HEK293 (cell line): ENCODE data around the gene ABTB2.

Source experiments
- CTCF ChIA-PET: fragments of 350-600 bp; formaldehyde crosslinking; extraction: SDS; loops from one replicate; lab custom pipeline; 2021; ENCODE audit warnings: antibody characterized with exemption; lab: Yijun Ruan, JAX
- POLR2A ChIA-PET: fragments of 300-600 bp; formaldehyde crosslinking; extraction: SDS; loops from one replicate; lab custom pipeline; 2020; ENCODE audit warnings: antibody characterized with exemption, inconsistent platforms; lab: Yijun Ruan, JAX
- H3K27ac ChIP-seq: fragments of 200-500 bp; sonication (Bioruptor generic); 2 replicates; pipeline ENCODE4 v1.5.1; 2014; ENCODE audit warnings: low read depth, low read length, control low read depth, inconsistent platforms; ENCODE audit errors: extremely low read depth
- H3K36me3 ChIP-seq, 2 experiments: fragments of 200-500 bp in 1 of 2; sonication (Bioruptor generic) in 1 of 2; 1 replicate in 1 of 2; 2 replicates in 1 of 2; pipeline ENCODE4 v1.5.1; 2014 to 2017; ENCODE audit warnings: inconsistent platforms in 2 of 2, low read length in 2 of 2; ENCODE audit not compliant: control insufficient read depth in 2 of 2, insufficient read depth in 1 of 2
- H3K4me1 ChIP-seq: fragments of 200-500 bp; sonication (Bioruptor generic); 2 replicates; pipeline ENCODE4 v1.5.1; 2014; ENCODE audit warnings: mild to moderate bottlenecking, low read length, inconsistent platforms; ENCODE audit not compliant: control insufficient read depth, insufficient read depth
- H3K4me3 ChIP-seq: 2 replicates; pipeline ENCODE4 v1.5.1; 2011; ENCODE audit warnings: low read depth, mild to moderate bottlenecking, control low read depth, low read length, moderate library complexity
- H3K9me3 ChIP-seq: fragments of 200-500 bp; sonication (Bioruptor generic); 2 replicates; pipeline ENCODE4 v1.5.1; 2014; ENCODE audit warnings: low read depth, low read length, inconsistent platforms; ENCODE audit not compliant: control insufficient read depth, insufficient read depth
- BCL11A ChIP-seq: fragments of 450-650 bp; formaldehyde crosslinking; IDR thresholded peaks from 2 replicates; pipeline ENCODE4 v1.5.1; 2016; ENCODE audit warnings: low read depth, missing biosample characterization, missing genetic modification characterization
- MEIS1 ChIP-seq: sonication (generic); formaldehyde crosslinking; IDR thresholded peaks from 2 replicates; pipeline ENCODE4 v1.8.1; 2022; ENCODE audit warnings: missing genetic modification reagents, mild to moderate bottlenecking, borderline replicate concordance
- SCRT2 ChIP-seq: fragments of 450-650 bp; formaldehyde crosslinking; IDR thresholded peaks from 2 replicates; pipeline ENCODE4 v1.5.1; 2016; ENCODE audit warnings: missing biosample characterization, missing genetic modification characterization
- ZFP37 ChIP-seq: fragments of 450-650 bp; formaldehyde crosslinking; IDR thresholded peaks from 2 replicates; pipeline ENCODE4 v1.5.1; 2016; ENCODE audit warnings: missing biosample characterization, missing genetic modification characterization
- ZNF121 ChIP-seq: fragments of 450-650 bp; formaldehyde crosslinking; IDR thresholded peaks from 2 replicates; pipeline ENCODE4 v1.5.1; 2016; ENCODE audit warnings: missing biosample characterization, missing genetic modification characterization
- ZNF155 ChIP-seq: fragments of 450-650 bp; formaldehyde crosslinking; IDR thresholded peaks from 2 replicates; pipeline ENCODE4 v1.5.1; 2016; ENCODE audit warnings: missing biosample characterization, missing genetic modification characterization
- ZNF16 ChIP-seq: fragments of 450-650 bp; formaldehyde crosslinking; IDR thresholded peaks from 2 replicates; pipeline ENCODE4 v1.5.1; 2016; ENCODE audit warnings: low read depth, missing biosample characterization, missing genetic modification characterization
- ZNF248 ChIP-seq: fragments of 450-650 bp; formaldehyde crosslinking; IDR thresholded peaks from 2 replicates; pipeline ENCODE4 v1.5.1; 2017; ENCODE audit warnings: missing biosample characterization, missing genetic modification characterization
- ZNF354C ChIP-seq: fragments of 450-650 bp; formaldehyde crosslinking; IDR thresholded peaks from 2 replicates; pipeline ENCODE4 v1.5.1; 2016; ENCODE audit warnings: missing biosample characterization, missing genetic modification characterization, low read depth, borderline replicate concordance
- ZNF623 ChIP-seq: fragments of 450-650 bp; formaldehyde crosslinking; IDR thresholded peaks from 2 replicates; pipeline ENCODE4 v1.5.1; 2016; ENCODE audit warnings: missing biosample characterization, missing genetic modification characterization
- ZNF707 ChIP-seq: fragments of 450-650 bp; formaldehyde crosslinking; IDR thresholded peaks from 2 replicates; pipeline ENCODE4 v1.5.1; 2016; ENCODE audit warnings: missing biosample characterization, missing genetic modification characterization
- ZNF791 ChIP-seq: fragments of 450-650 bp; formaldehyde crosslinking; IDR thresholded peaks from 2 replicates; pipeline ENCODE4 v1.5.1; 2016; ENCODE audit warnings: missing biosample characterization, missing genetic modification characterization
- TF ChIP-seq, protein P1 (sequence below): fragments of 450-650 bp; IDR thresholded peaks from 2 replicates; pipeline ENCODE4 v1.5.1; 2018; ENCODE audit warnings: missing biosample characterization, missing genetic modification characterization
- TF ChIP-seq, protein P2 (sequence below): fragments of 450-650 bp; formaldehyde crosslinking; IDR thresholded peaks from 2 replicates; pipeline ENCODE4 v1.5.1; 2017; ENCODE audit warnings: missing biosample characterization, mild to moderate bottlenecking, missing genetic modification characterization, moderate library complexity
- TF ChIP-seq, protein P3 (sequence below): fragments of 450-650 bp; formaldehyde crosslinking; IDR thresholded peaks from 2 replicates; pipeline ENCODE4 v1.5.1; 2016; ENCODE audit warnings: missing biosample characterization, missing genetic modification characterization
- TF ChIP-seq, protein P4 (sequence below): fragments of 450-650 bp; formaldehyde crosslinking; IDR thresholded peaks from 2 replicates; pipeline ENCODE4 v1.5.1; 2016; ENCODE audit warnings: missing biosample characterization, missing genetic modification characterization
- TF ChIP-seq, protein P5 (sequence below): fragments of 450-650 bp; formaldehyde crosslinking; IDR thresholded peaks from 2 replicates; pipeline ENCODE4 v1.5.1; 2016; ENCODE audit warnings: missing biosample characterization, missing genetic modification characterization

Gene ABTB2

DNA sequence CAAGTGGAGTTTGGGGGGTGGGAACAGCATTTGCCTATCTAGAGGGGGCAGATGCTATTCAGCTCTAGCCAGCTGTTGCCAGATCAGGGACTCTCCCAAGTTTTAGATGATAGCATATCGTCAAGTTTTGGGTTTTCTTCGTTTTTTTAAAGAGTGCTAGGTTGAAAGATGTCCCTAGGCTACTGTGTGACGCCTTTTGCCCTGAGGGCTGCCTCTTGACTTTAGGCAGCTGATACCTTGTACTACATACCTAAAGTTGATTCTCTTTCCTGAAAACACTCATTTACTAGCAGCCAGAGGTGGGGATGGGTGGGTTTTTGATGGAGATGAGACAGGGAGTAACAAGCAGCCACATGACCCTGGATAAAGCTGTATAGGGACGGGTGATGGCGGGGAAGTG is 87.1 kb downstream of the ABTB2 start:
- no peaks in the 10 kb centered on the region for H3K9me3 ChIP-seq
- TF ChIP-seq SCRT2 (tag by site-specific recombination): no peak
- no peak for TF ChIP-seq ZNF248 (tag by site-specific recombination)
- no peak for TF ChIP-seq ZNF155 (tag by site-specific recombination)
- TF ChIP-seq MEIS1: no peak
- TF ChIP-seq BCL11A (tag by site-specific recombination): no peak
- TF ChIP-seq, protein P1, sequence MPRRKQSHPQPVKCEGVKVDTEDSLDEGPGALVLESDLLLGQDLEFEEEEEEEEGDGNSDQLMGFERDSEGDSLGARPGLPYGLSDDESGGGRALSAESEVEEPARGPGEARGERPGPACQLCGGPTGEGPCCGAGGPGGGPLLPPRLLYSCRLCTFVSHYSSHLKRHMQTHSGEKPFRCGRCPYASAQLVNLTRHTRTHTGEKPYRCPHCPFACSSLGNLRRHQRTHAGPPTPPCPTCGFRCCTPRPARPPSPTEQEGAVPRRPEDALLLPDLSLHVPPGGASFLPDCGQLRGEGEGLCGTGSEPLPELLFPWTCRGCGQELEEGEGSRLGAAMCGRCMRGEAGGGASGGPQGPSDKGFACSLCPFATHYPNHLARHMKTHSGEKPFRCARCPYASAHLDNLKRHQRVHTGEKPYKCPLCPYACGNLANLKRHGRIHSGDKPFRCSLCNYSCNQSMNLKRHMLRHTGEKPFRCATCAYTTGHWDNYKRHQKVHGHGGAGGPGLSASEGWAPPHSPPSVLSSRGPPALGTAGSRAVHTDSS (tag by site-specific recombination): no peak
- no peak for TF ChIP-seq ZNF354C (tag by site-specific recombination)
- TF ChIP-seq, protein P2, sequence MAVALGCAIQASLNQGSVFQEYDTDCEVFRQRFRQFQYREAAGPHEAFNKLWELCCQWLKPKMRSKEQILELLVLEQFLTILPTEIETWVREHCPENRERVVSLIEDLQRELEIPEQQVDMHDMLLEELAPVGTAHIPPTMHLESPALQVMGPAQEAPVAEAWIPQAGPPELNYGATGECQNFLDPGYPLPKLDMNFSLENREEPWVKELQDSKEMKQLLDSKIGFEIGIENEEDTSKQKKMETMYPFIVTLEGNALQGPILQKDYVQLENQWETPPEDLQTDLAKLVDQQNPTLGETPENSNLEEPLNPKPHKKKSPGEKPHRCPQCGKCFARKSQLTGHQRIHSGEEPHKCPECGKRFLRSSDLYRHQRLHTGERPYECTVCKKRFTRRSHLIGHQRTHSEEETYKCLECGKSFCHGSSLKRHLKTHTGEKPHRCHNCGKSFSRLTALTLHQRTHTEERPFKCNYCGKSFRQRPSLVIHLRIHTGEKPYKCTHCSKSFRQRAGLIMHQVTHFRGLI (tag by site-specific recombination): no peak
- TF ChIP-seq, protein P3, sequence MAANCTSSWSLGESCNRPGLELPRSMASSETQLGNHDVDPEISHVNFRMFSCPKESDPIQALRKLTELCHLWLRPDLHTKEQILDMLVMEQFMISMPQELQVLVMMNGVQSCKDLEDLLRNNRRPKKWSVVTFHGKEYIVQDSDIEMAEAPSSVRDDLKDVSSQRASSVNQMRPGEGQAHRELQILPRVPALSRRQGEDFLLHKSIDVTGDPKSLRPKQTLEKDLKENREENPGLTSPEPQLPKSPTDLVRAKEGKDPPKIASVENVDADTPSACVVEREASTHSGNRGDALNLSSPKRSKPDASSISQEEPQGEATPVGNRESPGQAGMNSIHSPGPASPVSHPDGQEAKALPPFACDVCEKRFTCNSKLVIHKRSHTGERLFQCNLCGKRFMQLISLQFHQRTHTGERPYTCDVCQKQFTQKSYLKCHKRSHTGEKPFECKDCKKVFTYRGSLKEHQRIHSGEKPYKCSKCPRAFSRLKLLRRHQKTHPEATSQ (tag by site-specific recombination): no peak
- TF ChIP-seq ZNF16 (tag by site-specific recombination): no peak
- no peak for TF ChIP-seq ZNF121 (tag by site-specific recombination)
- TF ChIP-seq ZFP37 (tag by site-specific recombination): no peak
- no peak for TF ChIP-seq ZNF791 (tag by site-specific recombination)
- TF ChIP-seq, protein P4, sequence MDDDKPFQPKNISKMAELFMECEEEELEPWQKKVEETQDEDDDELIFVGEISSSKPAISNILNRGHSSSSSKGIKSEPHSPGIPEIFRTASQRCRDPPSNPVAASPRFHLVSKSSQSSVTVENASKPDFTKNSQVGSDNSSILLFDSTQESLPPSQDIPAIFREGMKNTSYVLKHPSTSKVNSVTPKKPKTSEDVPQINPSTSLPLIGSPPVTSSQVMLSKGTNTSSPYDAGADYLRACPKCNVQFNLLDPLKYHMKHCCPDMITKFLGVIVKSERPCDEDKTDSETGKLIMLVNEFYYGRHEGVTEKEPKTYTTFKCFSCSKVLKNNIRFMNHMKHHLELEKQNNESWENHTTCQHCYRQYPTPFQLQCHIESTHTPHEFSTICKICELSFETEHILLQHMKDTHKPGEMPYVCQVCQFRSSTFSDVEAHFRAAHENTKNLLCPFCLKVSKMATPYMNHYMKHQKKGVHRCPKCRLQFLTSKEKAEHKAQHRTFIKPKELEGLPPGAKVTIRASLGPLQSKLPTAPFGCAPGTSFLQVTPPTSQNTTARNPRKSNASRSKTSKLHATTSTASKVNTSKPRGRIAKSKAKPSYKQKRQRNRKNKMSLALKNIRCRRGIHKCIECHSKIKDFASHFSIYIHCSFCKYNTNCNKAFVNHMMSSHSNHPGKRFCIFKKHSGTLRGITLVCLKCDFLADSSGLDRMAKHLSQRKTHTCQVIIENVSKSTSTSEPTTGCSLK (tag by site-specific recombination): no peak
- no peak for TF ChIP-seq ZNF623 (tag by site-specific recombination)
- TF ChIP-seq ZNF707: no peak
- TF ChIP-seq, protein P5, sequence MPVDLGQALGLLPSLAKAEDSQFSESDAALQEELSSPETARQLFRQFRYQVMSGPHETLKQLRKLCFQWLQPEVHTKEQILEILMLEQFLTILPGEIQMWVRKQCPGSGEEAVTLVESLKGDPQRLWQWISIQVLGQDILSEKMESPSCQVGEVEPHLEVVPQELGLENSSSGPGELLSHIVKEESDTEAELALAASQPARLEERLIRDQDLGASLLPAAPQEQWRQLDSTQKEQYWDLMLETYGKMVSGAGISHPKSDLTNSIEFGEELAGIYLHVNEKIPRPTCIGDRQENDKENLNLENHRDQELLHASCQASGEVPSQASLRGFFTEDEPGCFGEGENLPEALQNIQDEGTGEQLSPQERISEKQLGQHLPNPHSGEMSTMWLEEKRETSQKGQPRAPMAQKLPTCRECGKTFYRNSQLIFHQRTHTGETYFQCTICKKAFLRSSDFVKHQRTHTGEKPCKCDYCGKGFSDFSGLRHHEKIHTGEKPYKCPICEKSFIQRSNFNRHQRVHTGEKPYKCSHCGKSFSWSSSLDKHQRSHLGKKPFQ (tag by site-specific recombination): no peak
- TF ChIP-seq, all 188 proteins: peak for 0
- no peak overlapping the region for H3K4me3 ChIP-seq
- peaks cover 9% of the 10 kb centered on the region for H3K4me1 ChIP-seq
- CTCF ChIA-PET: interaction anchor here (0.6 kb wide), 2 partner anchors 39 to 125 kb away, joined by 3 read pairs; no protein-coding TSS in a partner anchor
- H3K27ac ChIP-seq: no peak overlapping the region
- no peaks in the 10 kb centered on the region for H3K36me3 ChIP-seq
- POLR2A ChIA-PET: interaction anchor here (1.0 kb wide), 1 partner anchor 87 kb away, joined by 4 read pairs; the partner anchor contains the start of gene ABTB2
